SK-N-SH (cell line): ENCODE data around the gene MYO15B. TPM values are rescaled to one million over a fixed set of nuclear protein-coding genes. Genes with fewer than 3 reads are reported as not detected.

Source experiments
- CTCF ChIA-PET: fragments of 300-600, 350-600 bp; formaldehyde crosslinking; extraction: SDS; loops from one replicate; lab custom pipeline; 2021; lab: Yijun Ruan, JAX
- POLR2A ChIA-PET: fragments of 350-600 bp; sonication (Branson Sonifier 250); formaldehyde crosslinking; extraction: SDS; loops from one replicate; lab custom pipeline; 2020; ENCODE audit warnings: antibody characterized with exemption, inconsistent platforms; lab: Yijun Ruan, JAX
- DNase-seq: peaks from one replicate; pipeline ENCODE4 v3.0.0; 2012
- H2AFZ ChIP-seq: fragments of 200-600 bp; sonication (generic); 2 replicates; pipeline ENCODE4 v1.8.1; 2016; ENCODE audit warnings: antibody characterized with exemption, mild to moderate bottlenecking, low read depth
- H3F3A ChIP-seq: fragments of 200-600 bp; sonication (generic); replicated peaks from 2 replicates; pipeline ENCODE3; 2016; ENCODE audit warnings: antibody characterized with exemption, mild to moderate bottlenecking; ENCODE audit not compliant: insufficient read depth
- H3K27ac ChIP-seq, 2 experiments: fragments of 200-500 bp in 1 of 2; fragments of 200-600 bp in 1 of 2; sonication (Bioruptor generic) in 1 of 2; sonication (generic), shearing (Covaris generic) in 1 of 2; 2 replicates each; pipeline versions ENCODE4 v1.5.1 to v1.6.1; 2014 to 2016; ENCODE audit warnings: low read depth in 2 of 2, inconsistent platforms in 1 of 2, low read length in 1 of 2, mild to moderate bottlenecking in 1 of 2, mixed read lengths in 1 of 2
- H3K27me3 ChIP-seq: fragments of 200-600 bp; sonication (generic), shearing (Covaris generic); 2 replicates; pipeline ENCODE4 v1.6.1; 2016; ENCODE audit warnings: mixed run types; ENCODE audit not compliant: insufficient read depth
- H3K36me3 ChIP-seq, 2 experiments: fragments of 200-500 bp in 1 of 2; fragments of 200-600 bp in 1 of 2; sonication (Bioruptor generic) in 1 of 2; sonication (generic) in 1 of 2; replicated peaks in 1 of 2; 2 replicates each; pipeline versions ENCODE3 to v1.5.1; 2014 to 2016; ENCODE audit warnings: low read length in 1 of 2, mild to moderate bottlenecking in 1 of 2; ENCODE audit not compliant: insufficient read depth in 2 of 2, control insufficient read depth in 1 of 2
- H3K4me1 ChIP-seq, 2 experiments: fragments of 200-500 bp in 1 of 2; fragments of 200-600 bp in 1 of 2; sonication (Bioruptor generic) in 1 of 2; sonication (generic), shearing (Covaris generic) in 1 of 2; 2 replicates each; pipeline versions ENCODE4 v1.5.1 to v1.6.1; 2014 to 2016; ENCODE audit warnings: low read depth in 1 of 2, low read length in 1 of 2, mixed run types in 1 of 2; ENCODE audit not compliant: insufficient read depth in 2 of 2, control insufficient read depth in 1 of 2
- H3K4me2 ChIP-seq: fragments of 200-600 bp; sonication (generic), shearing (Covaris generic); 2 replicates; pipeline ENCODE4 v1.6.1; 2017; ENCODE audit warnings: mixed run types
- H3K4me3 ChIP-seq, 2 experiments: fragments of 200-500 bp in 1 of 2; fragments of 200-600 bp in 1 of 2; sonication (Bioruptor generic) in 1 of 2; sonication (generic), shearing (Covaris generic) in 1 of 2; 2 replicates each; pipeline versions ENCODE4 v1.5.1 to v1.8.1; 2014 to 2016; ENCODE audit warnings: low read depth in 2 of 2, inconsistent platforms in 1 of 2, low read length in 1 of 2, mild to moderate bottlenecking in 1 of 2, mixed read lengths in 1 of 2, moderate library complexity in 1 of 2
- H3K79me2 ChIP-seq: fragments of 200-600 bp; sonication (generic); 2 replicates; pipeline ENCODE4 v1.8.1; 2017; ENCODE audit warnings: mild to moderate bottlenecking; ENCODE audit not compliant: insufficient read depth
- H3K9ac ChIP-seq: fragments of 200-600 bp; sonication (generic); 2 replicates; pipeline ENCODE4 v1.6.1; 2017; ENCODE audit warnings: mixed run types
- H3K9me2 ChIP-seq: fragments of 200-600 bp; sonication (generic); 2 replicates; pipeline ENCODE4 v1.6.1; 2017; ENCODE audit warnings: mixed run types
- H3K9me3 ChIP-seq: fragments of 200-600 bp; sonication (generic); 2 replicates; pipeline ENCODE4 v1.6.1; 2017; ENCODE audit warnings: mixed run types, mild to moderate bottlenecking, moderate library complexity
- H4K20me1 ChIP-seq: fragments of 200-600 bp; sonication (generic); 2 replicates; pipeline ENCODE4 v1.6.1; 2017; ENCODE audit warnings: mild to moderate bottlenecking, mixed run types; ENCODE audit not compliant: insufficient read depth
- EZH2phosphoT487 ChIP-seq: fragments of 200-600 bp; sonication (generic); IDR thresholded peaks from 2 replicates; pipeline ENCODE4 v1.6.1; 2017; ENCODE audit warnings: low read depth, mixed run types, mild to moderate bottlenecking, antibody characterized with exemption, moderate library complexity, borderline replicate concordance
- GATA2 ChIP-seq: sonication (generic); formaldehyde crosslinking; IDR thresholded peaks from 2 replicates; pipeline ENCODE4 v1.5.0; 2020; ENCODE audit warnings: mild to moderate bottlenecking, missing genetic modification reagents
- NFIC ChIP-seq: IDR thresholded peaks from 2 replicates; pipeline ENCODE4 v1.4.0; 2012; ENCODE audit warnings: borderline replicate concordance
- RFX5 ChIP-seq: IDR thresholded peaks from 2 replicates; pipeline ENCODE4 v1.6.1; 2012; ENCODE audit warnings: mild to moderate bottlenecking, improper control_type of control experiment, low read length
- TAF1 ChIP-seq: IDR thresholded peaks from 2 replicates; pipeline ENCODE4 v1.6.1; 2012; ENCODE audit warnings: low read depth, mild to moderate bottlenecking, low read length, moderate library complexity, borderline replicate concordance
- TCF12 ChIP-seq: IDR thresholded peaks from 2 replicates; pipeline ENCODE4 v1.4.0; 2012
- TEAD4 ChIP-seq: IDR thresholded peaks from 2 replicates; pipeline ENCODE4 v1.4.0; 2012; ENCODE audit warnings: mild to moderate bottlenecking, borderline replicate concordance; ENCODE audit not compliant: insufficient read depth
- USF1 ChIP-seq: IDR thresholded peaks from 2 replicates; pipeline ENCODE4 v1.4.0; 2012; ENCODE audit warnings: low read depth, borderline replicate concordance
- YY1 ChIP-seq: IDR thresholded peaks from 2 replicates; pipeline ENCODE4 v1.4.0; 2012; ENCODE audit warnings: low read depth, mild to moderate bottlenecking
- WGBS: methylation state at CpG from one replicate; pipeline ENCODE4 v1.1.6; 2017; ENCODE audit warnings: low lambda C conversion rate; 5-methylcytosine and 5-hydroxymethylcytosine counted together
- polyA plus RNA-seq, 3 experiments: library from polyadenylated mRNA; depleted of rRNA; stranded (reverse); fragments of >200 nt; gene quantifications; 2 replicates each; pipeline ENCODE4 v1.2.3, GENCODE V29; 2012
- TF ChIP-seq, protein P1 (sequence below): fragments of 150-350 bp; IDR thresholded peaks from 2 replicates; pipeline ENCODE4 v1.6.1; 2016; ENCODE audit warnings: mild to moderate bottlenecking, low read depth, low read length

MYO15B gene
- polyA plus RNA-seq, 1 of the 3 experiments (the other 2 are of a cell fraction) = 10.3 TPM

DNA sequence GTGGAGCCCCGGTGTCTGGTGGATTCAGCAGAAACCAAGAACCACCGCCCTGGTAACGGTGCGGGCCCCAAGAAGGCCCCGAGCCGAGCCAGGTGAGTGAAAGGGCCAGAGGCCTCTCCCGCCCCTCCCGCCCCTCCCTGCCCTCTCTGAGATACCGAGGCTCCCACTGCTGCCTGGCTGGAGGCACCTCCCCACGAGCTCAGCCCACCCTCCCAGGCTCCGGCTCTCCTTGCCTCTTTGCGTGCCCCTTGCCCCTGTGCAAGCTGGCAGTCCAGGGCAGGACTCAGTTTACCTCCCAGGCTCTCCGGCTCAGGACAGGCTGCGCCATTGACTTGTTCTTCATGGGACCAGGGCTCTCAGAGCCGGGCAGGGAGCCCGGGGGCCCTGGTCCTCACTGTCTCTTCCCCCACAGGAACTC, 14.1 kb upstream of the MYO15B start:
- no peaks in the 10 kb centered on the region for H3K9me3 ChIP-seq
- CTCF ChIA-PET = interaction anchor here (1.0 to 1.5 kb wide), 2 partner anchors 15 to 24 kb away, joined by 3 to 4 read pairs; no protein-coding TSS in a partner anchor
- H3K27ac ChIP-seq = no peak overlapping the region
- no peak overlapping the region for H3K4me2 ChIP-seq
- no peak overlapping the region for H3K9ac ChIP-seq
- POLR2A ChIA-PET = no interaction called here
- H3K27me3 ChIP-seq = no peaks in the 10 kb centered on the region
- TF ChIP-seq USF1 (no peak), TAF1 (no peak), TEAD4 (no peak)
- TF ChIP-seq, protein P1, sequence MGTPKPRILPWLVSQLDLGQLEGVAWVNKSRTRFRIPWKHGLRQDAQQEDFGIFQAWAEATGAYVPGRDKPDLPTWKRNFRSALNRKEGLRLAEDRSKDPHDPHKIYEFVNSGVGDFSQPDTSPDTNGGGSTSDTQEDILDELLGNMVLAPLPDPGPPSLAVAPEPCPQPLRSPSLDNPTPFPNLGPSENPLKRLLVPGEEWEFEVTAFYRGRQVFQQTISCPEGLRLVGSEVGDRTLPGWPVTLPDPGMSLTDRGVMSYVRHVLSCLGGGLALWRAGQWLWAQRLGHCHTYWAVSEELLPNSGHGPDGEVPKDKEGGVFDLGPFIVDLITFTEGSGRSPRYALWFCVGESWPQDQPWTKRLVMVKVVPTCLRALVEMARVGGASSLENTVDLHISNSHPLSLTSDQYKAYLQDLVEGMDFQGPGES = no peak
- TF ChIP-seq, all 33 proteins: peak for 0
- no peaks in the 10 kb centered on the region for H3F3A ChIP-seq
- H4K20me1 ChIP-seq = no peaks in the 10 kb centered on the region
- 82% methylated on average over 14 of the region's 16 CpGs for WGBS
- no peaks in the 10 kb centered on the region for H3K9me2 ChIP-seq
- H3K4me3 ChIP-seq = no peak overlapping the region
- H3K79me2 ChIP-seq = no peaks in the 10 kb centered on the region
- DNase-seq = no peak
- H2AFZ ChIP-seq = no peak overlapping the region
- no peaks in the 10 kb centered on the region for H3K36me3 ChIP-seq
- H3K4me1 ChIP-seq = no peaks in the 10 kb centered on the region; a peak in 1 of 4 replicates

GRCh38 chr17:75573994-75574393, 13.6 kb upstream of the MYO15B start:
- H3K36me3 ChIP-seq = no peaks in the 10 kb centered on the region
- H3K27me3 ChIP-seq = no peaks in the 10 kb centered on the region
- H3K79me2 ChIP-seq = no peaks in the 10 kb centered on the region
- no peaks in the 10 kb centered on the region; a peak in 1 of 4 replicates for H3K4me1 ChIP-seq
- CTCF ChIA-PET = interaction anchor here (1.5 kb wide), 1 partner anchor 15 kb away, joined by 3 read pairs; no protein-coding TSS in a partner anchor
- no peak overlapping the region for H3K9ac ChIP-seq
- no peak for DNase-seq
- H3K9me3 ChIP-seq = no peaks in the 10 kb centered on the region
- no peak overlapping the region for H3K4me2 ChIP-seq
- H2AFZ ChIP-seq = no peak overlapping the region
- no peaks in the 10 kb centered on the region for H4K20me1 ChIP-seq
- H3K9me2 ChIP-seq = no peaks in the 10 kb centered on the region
- POLR2A ChIA-PET = no interaction called here
- no peak overlapping the region for H3K4me3 ChIP-seq
- no peaks in the 10 kb centered on the region for H3F3A ChIP-seq
- TF ChIP-seq YY1 (no peak), TCF12 (no peak), RFX5 (no peak), EZH2phosphoT487 (no peak), NFIC (no peak), GATA2 (CRISPR knock-in tag) (no peak)
- TF ChIP-seq, all 33 proteins: peak for 0
- 79% methylated on average over 13 of the region's 13 CpGs for WGBS
- no peak overlapping the region for H3K27ac ChIP-seq
